ENCODE measurements around the gene DMXL2. TPM values are rescaled to one million over a fixed set of nuclear protein-coding genes. Genes with fewer than 3 reads are reported as not detected.
A peak's percentile ranks its signal among the peaks of the same experiment; 100 is the strongest.

Gene DMXL2
- total and polyA plus RNA-seq, 9 of the 15 experiments (the other 6 are each of a cell fraction or from before 2014, with no cell fraction given), result 9.3 to 57.7 (median 30.7) TPM

- TF ChIP-seq PHF8 (IDR thresholded peaks at IDR 0.05; ENCODE audit: borderline replicate concordance, low read length) (peak; percentile 58; the same call in 1 of the 2 replicates), RNF219 (CRISPR knock-in tag; IDR thresholded peaks at IDR 0.05) (no peak), BMI1 (IDR thresholded peaks at IDR 0.05; ENCODE audit: low read length) (no peak)
Measured at GRCh38 chr15:51622604-51623370, at the start of gene DMXL2 (continued).

GRCh38 chr15:51672155-51672687 lies 49.6 kb upstream of the DMXL2 start:
- CTCF ChIA-PET (ENCODE audit: low intra/inter-chr PET ratio), result no interaction called here
- POLR2A ChIA-PET, result interaction anchor here (0.7 to 2.1 kb wide), 3 partner anchors 9 to 15 kb away, joined by 3 to 18 read pairs (median 3); partner anchors contain the start of gene SCG3
- peak overlapping the region; percentile 68 for H3K4me2 ChIP-seq (ENCODE audit: insufficient read depth, low read length)
- H3K9me1 ChIP-seq (ENCODE audit: control insufficient read depth, insufficient read depth, low read length), result no peaks in the 10 kb centered on the region
- WGBS (ENCODE audit: insufficient coverage, low coverage, missing lambda C conversion rate), result 2% methylated on average over 8 of the region's 9 CpGs
- H3K9me3 ChIP-seq (replicated peaks; ENCODE audit: control insufficient read depth, insufficient read depth, low read depth, low read length), result no peaks in the 10 kb centered on the region
- FAIRE-seq (no peak), ATAC-seq (peak; percentile 79), DNase-seq (ENCODE audit: extremely low read depth in 1 of 4, low spot score in 3 of 4) (peak; percentile 27 to 81 (median 54))
- H3K4me1 ChIP-seq (replicated peaks in 1 of 2; ENCODE audit: control insufficient read depth in 2 of 2, insufficient read depth in 2 of 2, low read length in 2 of 2), result peaks cover 24 to 38% of the 10 kb centered on the region in 2 experiments; a peak in 4 of 5 replicates
- H3K27ac ChIP-seq (ENCODE audit: extremely low read depth, low read depth, low read length), result peak overlapping the region; percentile 72; the same call in 2 of the 3 replicates
- peak overlapping the region; percentile 45 to 84; a peak in 2 of 4 replicates for H3K9ac ChIP-seq (ENCODE audit: insufficient read depth in 1 of 2, low read depth in 2 of 2, low read length in 2 of 2)
- H3K27me3 ChIP-seq (ENCODE audit: control insufficient read depth in 2 of 2, insufficient read depth in 2 of 2, low read length in 2 of 2), result no peaks in the 10 kb centered on the region
- in situ Hi-C loops (cut with MboI), result no loop called here
- no peaks in the 10 kb centered on the region for H4K20me1 ChIP-seq (replicated peaks; ENCODE audit: control insufficient read depth, insufficient read depth, low read length)
- no peaks in the 10 kb centered on the region for H3K79me2 ChIP-seq (ENCODE audit: control insufficient read depth, insufficient read depth, low read length)
- intact Hi-C loops (cut with micrococcal nuclease), result no loop called here
- H3K4me3 ChIP-seq, result no peak overlapping the region
- no TSS peak for BruUV-seq (replicated peaks)
- H3K36me3 ChIP-seq (ENCODE audit: control insufficient read depth, insufficient read depth, low read length), result no peaks in the 10 kb centered on the region
- H2AFZ ChIP-seq (ENCODE audit: low read depth, low read length), result peak overlapping the region; percentile 90
- TF ChIP-seq MAX (CRISPR knock-in tag; IDR thresholded peaks at IDR 0.05) (no peak), IFI16 (CRISPR knock-in tag; IDR thresholded peaks at IDR 0.05) (no peak), TBL1XR1 (IDR thresholded peaks at IDR 0.05; ENCODE audit: low read length in 2 of 2) (no peak), EP400 (IDR thresholded peaks at IDR 0.05) (no peak), BCLAF1 (IDR thresholded peaks at IDR 0.05; ENCODE audit: borderline replicate concordance in 1 of 2, control insufficient read depth in 1 of 2, low read depth in 2 of 2, low read length in 1 of 2) (no peak), HBP1 (CRISPR knock-in tag; IDR thresholded peaks at IDR 0.05) (no peak), RBM34 (IDR thresholded peaks at IDR 0.05; ENCODE audit: borderline replicate concordance, insufficient read depth, low read length) (no peak), ZBTB7A (IDR thresholded peaks at IDR 0.05; ENCODE audit: borderline replicate concordance, control insufficient read depth, low read depth, low read length) (no peak)
